ENCODE results near the gene TTC34.

DNA sequence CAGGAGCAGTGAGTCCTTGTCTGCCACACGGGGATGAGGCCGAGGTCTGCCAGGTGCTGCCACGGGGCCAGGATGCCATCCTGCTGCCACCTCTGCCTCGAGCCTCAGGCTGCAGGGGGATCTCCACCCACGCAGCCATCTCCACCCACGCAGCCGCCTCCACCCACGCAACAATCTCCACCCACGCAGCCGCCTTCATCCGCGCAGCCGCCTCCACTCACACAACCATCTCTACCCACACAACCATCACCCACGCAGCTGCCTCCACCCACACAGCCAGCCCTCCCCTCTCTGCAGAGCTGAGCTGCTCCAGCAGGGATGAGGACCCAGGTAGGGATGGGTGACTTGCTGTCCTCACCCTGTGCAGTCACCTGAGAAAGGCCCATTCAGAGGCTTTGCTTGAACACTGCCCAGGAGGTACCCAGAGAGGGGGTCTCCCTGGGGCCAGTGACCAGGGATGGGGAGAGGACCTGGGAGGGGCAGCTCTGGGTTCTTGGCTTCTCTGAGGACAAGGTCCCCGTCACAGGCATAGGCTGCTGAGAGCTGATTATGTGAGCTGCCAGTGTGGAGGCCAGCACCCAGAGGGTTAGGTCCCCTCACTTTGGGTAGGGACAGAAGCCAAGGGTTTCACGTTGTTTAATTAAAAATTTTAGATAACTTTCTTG, 46.6 kb upstream of the TTC34 start:
- TF ChIP-seq, protein P1, sequence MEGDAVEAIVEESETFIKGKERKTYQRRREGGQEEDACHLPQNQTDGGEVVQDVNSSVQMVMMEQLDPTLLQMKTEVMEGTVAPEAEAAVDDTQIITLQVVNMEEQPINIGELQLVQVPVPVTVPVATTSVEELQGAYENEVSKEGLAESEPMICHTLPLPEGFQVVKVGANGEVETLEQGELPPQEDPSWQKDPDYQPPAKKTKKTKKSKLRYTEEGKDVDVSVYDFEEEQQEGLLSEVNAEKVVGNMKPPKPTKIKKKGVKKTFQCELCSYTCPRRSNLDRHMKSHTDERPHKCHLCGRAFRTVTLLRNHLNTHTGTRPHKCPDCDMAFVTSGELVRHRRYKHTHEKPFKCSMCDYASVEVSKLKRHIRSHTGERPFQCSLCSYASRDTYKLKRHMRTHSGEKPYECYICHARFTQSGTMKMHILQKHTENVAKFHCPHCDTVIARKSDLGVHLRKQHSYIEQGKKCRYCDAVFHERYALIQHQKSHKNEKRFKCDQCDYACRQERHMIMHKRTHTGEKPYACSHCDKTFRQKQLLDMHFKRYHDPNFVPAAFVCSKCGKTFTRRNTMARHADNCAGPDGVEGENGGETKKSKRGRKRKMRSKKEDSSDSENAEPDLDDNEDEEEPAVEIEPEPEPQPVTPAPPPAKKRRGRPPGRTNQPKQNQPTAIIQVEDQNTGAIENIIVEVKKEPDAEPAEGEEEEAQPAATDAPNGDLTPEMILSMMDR (IDR thresholded peaks at IDR 0.05) = no peak
- no peak for TF ChIP-seq EP300 (IDR thresholded peaks at IDR 0.05)

Data from ovary (tissue), 3 donors.